Measurements from ENCODE around the gene GLT8D2. TPM values are rescaled to one million over a fixed set of nuclear protein-coding genes. Genes with fewer than 3 reads are reported as not detected.
"Not testable (repeated sequence)": the region's sequence is repeated elsewhere in the genome, so short reads cannot be mapped to it uniquely, and the experiment has no call there.

The GLT8D2 gene
- total and polyA plus RNA-seq, 2 of the 13 experiments (the other 11 are each of a cell fraction or from before 2014, with no cell fraction given): not detected

GRCh38 chr12:104022786-104023185 is 27.2 kb downstream of the GLT8D2 start:
- Histone ChIP-seq H3K4me1 (ENCODE audit: insufficient read depth, low read length) (no peaks in the 10 kb centered on the region), H3K4me2 (ENCODE audit: low read depth, low read length) (no peak overlapping the region), H3K4me3 (replicated peaks in 1 of 3; ENCODE audit: insufficient read depth in 1 of 3, low read depth in 2 of 3, low read length in 3 of 3) (no peak overlapping the region), H2AFZ (ENCODE audit: low read length) (no peak overlapping the region), H3K27me3 (ENCODE audit: control insufficient read depth in 1 of 2, insufficient read depth in 2 of 2, low read length in 2 of 2) (peaks cover 0 to 14% of the 10 kb centered on the region in 2 experiments; a peak in 2 of 5 replicates), H3K9me3 (ENCODE audit: low read length) (no peaks in the 10 kb centered on the region), H3K36me3 (replicated peaks in 1 of 2; ENCODE audit: control insufficient read depth in 1 of 2, insufficient read depth in 2 of 2, low read length in 2 of 2) (no peaks in the 10 kb centered on the region), H3K27ac (ENCODE audit: extremely low read length, insufficient read depth, low read length) (no peak overlapping the region), H4K20me1 (ENCODE audit: insufficient read depth, low read length) (no peaks in the 10 kb centered on the region), H3K79me2 (ENCODE audit: insufficient read depth, low read length) (no peaks in the 10 kb centered on the region), H3K9ac (ENCODE audit: insufficient read depth, low read depth, low read length) (no peak overlapping the region)
- WGBS (ENCODE audit: low lambda C conversion rate): 3% methylated on average over 3 of the region's 3 CpGs
- in situ Hi-C loops (cut with HindIII; ENCODE audit: extremely low pct_ligation_motif_present, low pct_unique_long_range_greater_than_20kb) (no loop called here), intact Hi-C loops (cut with micrococcal nuclease; ENCODE audit: unreplicated experiment) (no loop called here)
- ATAC-seq (no peak), DNase-seq (ENCODE audit: low spot score) (no peak), FAIRE-seq (no peak)
- ChIA-PET CTCF (ENCODE audit: low intra/inter-chr PET ratio, low total read pairs) (no interaction called here), POLR2A (no interaction called here)
- TF ChIP-seq ZNF337 (CRISPR knock-in tag; IDR thresholded peaks at IDR 0.05; ENCODE audit: borderline replicate concordance, low read depth): no peak
- no TSS peak for BruUV-seq (replicated peaks)

GRCh38 chr12:104021862-104022261 is 28.1 kb downstream of the GLT8D2 start:
- FAIRE-seq; ATAC-seq; intact Hi-C loops (cut with micrococcal nuclease; ENCODE audit: unreplicated experiment); H3K4me3 ChIP-seq (replicated peaks in 1 of 3; ENCODE audit: insufficient read depth in 1 of 3, low read depth in 2 of 3, low read length in 3 of 3); BruUV-seq (replicated peaks); H3K27ac ChIP-seq (ENCODE audit: extremely low read length, insufficient read depth, low read length); H3K4me1 ChIP-seq (ENCODE audit: insufficient read depth, low read length); H3K9ac ChIP-seq (ENCODE audit: insufficient read depth, low read depth, low read length); H3K79me2 ChIP-seq (ENCODE audit: insufficient read depth, low read length); H3K4me2 ChIP-seq (ENCODE audit: low read depth, low read length); H3K9me3 ChIP-seq (ENCODE audit: low read length); CTCF ChIA-PET (ENCODE audit: low intra/inter-chr PET ratio, low total read pairs); H2AFZ ChIP-seq (ENCODE audit: low read length); DNase-seq (ENCODE audit: low spot score); in situ Hi-C loops (cut with HindIII; ENCODE audit: extremely low pct_ligation_motif_present, low pct_unique_long_range_greater_than_20kb); H3K36me3 ChIP-seq (replicated peaks in 1 of 2; ENCODE audit: control insufficient read depth in 1 of 2, insufficient read depth in 2 of 2, low read length in 2 of 2); POLR2A ChIA-PET; H4K20me1 ChIP-seq (ENCODE audit: insufficient read depth, low read length); H3K27me3 ChIP-seq (ENCODE audit: control insufficient read depth in 1 of 2, insufficient read depth in 2 of 2, low read length in 2 of 2): not testable (repeated sequence)
- 6% methylated on average over 1 of the region's 1 CpG for WGBS (ENCODE audit: low lambda C conversion rate)

- no peak overlapping the region for H3K27ac ChIP-seq (ENCODE audit: extremely low read length, insufficient read depth, low read length)
- H3K27me3 ChIP-seq (ENCODE audit: control insufficient read depth in 1 of 2, insufficient read depth in 2 of 2, low read length in 2 of 2): peaks cover 0 to 2% of the 10 kb centered on the region in 2 experiments; a peak in 1 of 5 replicates
- in situ Hi-C loops (cut with HindIII; ENCODE audit: extremely low pct_ligation_motif_present, low pct_unique_long_range_greater_than_20kb) (no loop called here), intact Hi-C loops (cut with micrococcal nuclease; ENCODE audit: unreplicated experiment) (no loop called here)
- no peaks in the 10 kb centered on the region for H3K79me2 ChIP-seq (ENCODE audit: insufficient read depth, low read length)
- POLR2A ChIA-PET: no interaction called here
- no peak overlapping the region for H3K4me2 ChIP-seq (ENCODE audit: low read depth, low read length)
- WGBS (ENCODE audit: low lambda C conversion rate): 15% methylated on average over 4 of the region's 4 CpGs
- no peaks in the 10 kb centered on the region for H3K36me3 ChIP-seq (replicated peaks in 1 of 2; ENCODE audit: control insufficient read depth in 1 of 2, insufficient read depth in 2 of 2, low read length in 2 of 2)
- no peak for TF ChIP-seq SNAPC5 (CRISPR knock-in tag; IDR thresholded peaks at IDR 0.05; ENCODE audit: borderline replicate concordance)
- TF ChIP-seq ZNF224 (CRISPR knock-in tag; IDR thresholded peaks at IDR 0.05): no peak
- TF ChIP-seq TBP (CRISPR knock-in tag; IDR thresholded peaks at IDR 0.05): no peak
- TF ChIP-seq REPIN1 (CRISPR knock-in tag; IDR thresholded peaks at IDR 0.05; ENCODE audit: borderline replicate concordance, low read depth): no peak
- no peak for TF ChIP-seq HNF4G (IDR thresholded peaks at IDR 0.05; ENCODE audit: borderline replicate concordance, low read depth, low read length)
- no peak for TF ChIP-seq HNF4G (CRISPR knock-in tag; IDR thresholded peaks at IDR 0.05; ENCODE audit: borderline replicate concordance, low read depth)
- no peaks in the 10 kb centered on the region for H3K4me1 ChIP-seq (ENCODE audit: insufficient read depth, low read length)
- no peak for DNase-seq (ENCODE audit: low spot score)
- ATAC-seq: no peak
- no peaks in the 10 kb centered on the region for H4K20me1 ChIP-seq (ENCODE audit: insufficient read depth, low read length)
- no peaks in the 10 kb centered on the region for H3K9me3 ChIP-seq (ENCODE audit: low read length)
- H3K4me3 ChIP-seq (replicated peaks in 1 of 3; ENCODE audit: insufficient read depth in 1 of 3, low read depth in 2 of 3, low read length in 3 of 3): no peak overlapping the region
- no TSS peak for BruUV-seq (replicated peaks)
- no peak for FAIRE-seq
- H2AFZ ChIP-seq (ENCODE audit: low read length): no peak overlapping the region
- CTCF ChIA-PET (ENCODE audit: low intra/inter-chr PET ratio, low total read pairs): no interaction called here
- no peak overlapping the region for H3K9ac ChIP-seq (ENCODE audit: insufficient read depth, low read depth, low read length)
Observed at GRCh38 chr12:104012331-104012730, 37.7 kb downstream of the GLT8D2 start.
